ENCODE measurements around the gene HCFC1.
"Not testable (repeated sequence)": the region's sequence is repeated elsewhere in the genome, so short reads cannot be mapped to it uniquely, and the experiment has no call there.

Gene HCFC1

DNA sequence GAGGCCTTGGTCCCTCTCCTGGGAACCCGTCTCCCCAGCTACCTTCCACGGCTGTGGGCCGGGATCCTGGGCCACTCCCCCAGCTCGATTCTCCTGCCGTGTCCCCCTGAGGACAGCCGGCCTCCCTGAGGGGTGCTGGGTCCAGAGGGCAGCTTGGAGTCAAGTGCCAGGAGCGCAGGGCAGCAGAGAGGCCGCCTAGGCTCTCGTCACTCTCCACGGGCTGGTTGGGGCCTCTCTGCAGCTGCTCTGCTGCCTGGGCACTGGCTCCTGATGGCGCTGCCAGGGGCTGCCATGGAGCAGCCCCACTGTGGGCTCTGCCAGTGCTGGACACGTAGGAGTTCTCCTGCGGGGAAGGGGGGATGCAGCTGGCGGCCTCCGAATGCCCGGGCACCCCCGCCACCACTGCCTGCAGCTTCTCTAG lies 41.4 kb upstream of the HCFC1 start:
- Mint-ChIP-seq H3K27me3 (peaks cover 23% of the 10 kb centered on the region), H3K4me3 (no peak overlapping the region), H3K9me3 (no peaks in the 10 kb centered on the region), H3K4me1 (ENCODE audit: low read depth) (peaks cover 20% of the 10 kb centered on the region), H3K36me3 (ENCODE audit: low read depth) (peaks cover 79% of the 10 kb centered on the region), H3K27ac (no peak overlapping the region)
- no peak for DNase-seq

DNA sequence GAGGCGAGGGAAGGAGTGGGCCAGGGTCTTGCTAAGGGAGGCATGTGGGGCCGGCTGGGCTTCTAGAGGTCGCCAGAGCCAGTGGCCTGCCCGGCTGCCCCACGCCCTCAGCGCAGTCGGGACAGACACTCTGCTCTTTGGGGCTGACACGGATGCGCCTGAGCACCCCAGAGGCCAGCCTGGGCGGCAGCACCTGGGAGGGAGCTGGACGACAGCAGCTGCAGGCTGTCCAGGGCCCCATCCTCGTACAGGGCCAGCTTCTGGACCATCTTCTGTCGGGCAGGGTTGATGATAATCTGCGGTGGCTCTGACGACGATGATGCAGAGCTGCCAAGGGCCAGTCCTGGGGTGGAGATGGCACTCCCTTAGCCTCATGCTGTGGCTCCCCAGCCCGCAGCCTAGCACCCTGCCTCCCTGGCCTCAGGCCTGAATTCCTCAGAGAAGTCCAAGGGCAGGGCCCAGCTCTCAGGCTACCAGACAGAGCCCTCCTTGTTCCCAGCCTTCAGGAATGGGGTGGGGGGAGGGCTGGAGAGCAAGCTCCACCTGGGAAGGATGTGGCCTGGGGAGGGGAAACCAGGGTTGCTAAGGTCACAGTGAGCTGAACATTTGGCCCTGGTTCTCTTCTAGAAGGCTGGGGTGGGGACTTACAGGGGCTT lies 40.8 kb upstream of the HCFC1 start:
- Mint-ChIP-seq H3K4me1 (ENCODE audit: low read depth) (peaks cover 18% of the 10 kb centered on the region), H3K27me3 (peaks cover 28% of the 10 kb centered on the region), H3K4me3 (no peak overlapping the region), H3K36me3 (ENCODE audit: low read depth) (peaks cover 80% of the 10 kb centered on the region), H3K27ac (no peak overlapping the region), H3K9me3 (no peaks in the 10 kb centered on the region)
- DNase-seq: no peak

DNA sequence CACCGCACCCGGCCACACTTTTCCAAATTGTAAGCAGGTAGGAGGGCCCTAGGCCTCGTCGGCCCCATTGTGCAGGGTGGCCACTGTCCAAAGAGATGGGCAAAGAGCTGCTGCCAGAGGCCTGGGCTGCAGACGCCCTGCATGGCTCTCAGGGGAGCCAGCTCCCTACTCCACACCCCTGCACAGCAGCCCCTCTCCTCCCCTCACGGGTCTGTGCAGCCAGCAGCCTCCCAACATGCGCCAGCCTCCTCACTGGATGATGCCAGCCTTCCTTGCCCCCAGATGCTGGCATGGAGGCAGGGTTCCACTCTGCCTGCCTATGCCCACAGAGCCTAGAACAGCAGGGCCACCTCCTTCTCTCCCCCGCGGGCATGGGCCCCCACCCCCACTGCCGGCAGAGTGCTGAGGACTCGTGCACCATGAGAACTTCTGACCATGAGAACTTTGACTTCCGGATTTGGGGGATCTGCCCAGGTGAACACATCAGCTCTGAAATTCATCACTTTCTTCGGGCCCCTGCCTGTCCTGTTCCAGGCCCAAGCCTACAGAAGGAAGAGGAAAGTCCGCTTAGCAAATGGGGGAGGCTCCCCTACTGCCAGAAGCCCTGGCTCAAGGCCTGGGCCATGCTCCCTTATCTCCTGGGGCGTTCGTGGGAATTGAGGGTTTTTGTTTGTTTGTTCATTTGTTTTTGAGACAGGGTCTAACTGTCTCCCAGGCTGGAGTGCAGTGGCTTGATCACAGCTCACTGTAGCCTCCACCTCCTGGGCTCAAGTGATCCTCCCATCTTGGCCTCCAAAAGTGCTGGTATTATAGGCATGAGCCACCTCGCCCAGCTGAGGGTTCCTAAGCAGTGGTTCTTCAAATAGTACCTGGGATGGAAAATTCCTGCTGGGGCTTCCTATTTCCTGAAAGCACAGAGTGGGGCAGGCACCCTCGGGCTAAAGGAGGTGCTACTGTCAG lies 40.0 kb upstream of the HCFC1 start:
- peaks cover 37% of the 10 kb centered on the region for H3K27me3 Mint-ChIP-seq
- peaks cover 79% of the 10 kb centered on the region for H3K36me3 Mint-ChIP-seq (ENCODE audit: low read depth)
- H3K4me3 Mint-ChIP-seq: no peak overlapping the region
- no peaks in the 10 kb centered on the region for H3K9me3 Mint-ChIP-seq
- peak overlapping the region; percentile 64 for H3K27ac Mint-ChIP-seq
- H3K4me1 Mint-ChIP-seq (ENCODE audit: low read depth): peaks cover 18% of the 10 kb centered on the region
- DNase-seq: no peak

DNA sequence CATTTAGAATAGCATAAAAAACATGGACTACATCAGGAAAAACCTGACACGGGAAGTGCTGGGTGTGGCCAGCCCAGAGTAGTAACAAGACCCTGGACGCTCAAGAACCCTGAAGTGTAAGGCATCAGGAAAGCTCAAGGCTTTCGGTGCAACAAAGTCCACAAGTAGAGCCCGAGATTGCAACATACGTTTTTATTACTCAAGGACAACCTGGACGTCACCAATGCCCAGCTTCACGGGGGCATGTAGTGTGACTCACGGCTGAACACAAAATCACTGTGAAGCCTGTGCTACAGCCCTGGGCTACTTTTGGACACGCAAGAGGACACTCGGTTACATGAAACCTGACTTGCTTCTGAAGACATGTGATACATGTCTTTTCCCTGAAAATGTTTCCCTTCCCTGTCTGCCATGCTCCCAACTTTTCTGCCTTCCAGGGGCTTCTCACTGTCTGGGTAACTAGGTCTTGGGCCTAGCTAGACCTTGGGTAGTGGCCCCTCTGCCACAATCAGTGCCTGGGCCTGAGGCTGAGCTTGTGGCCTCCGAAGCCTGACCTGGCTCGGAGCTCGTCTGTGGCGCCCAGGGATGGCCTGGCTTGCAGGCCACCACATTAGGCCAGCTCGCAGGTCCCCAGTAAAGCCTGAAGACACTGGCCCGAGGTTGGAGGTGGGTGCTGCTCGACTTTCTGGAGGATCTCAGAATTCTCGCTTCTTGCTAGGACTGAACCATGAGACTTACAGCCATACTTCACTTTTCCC lies 38.9 kb upstream of the HCFC1 start:
- DNase-seq: no peak
- no peaks in the 10 kb centered on the region for H3K9me3 Mint-ChIP-seq
- peaks cover 12% of the 10 kb centered on the region for H3K4me1 Mint-ChIP-seq (ENCODE audit: low read depth)
- H3K27me3 Mint-ChIP-seq: peaks cover 40% of the 10 kb centered on the region
- H3K36me3 Mint-ChIP-seq (ENCODE audit: low read depth): peaks cover 77% of the 10 kb centered on the region
- peak overlapping the region; percentile 64 for H3K27ac Mint-ChIP-seq
- no peak overlapping the region for H3K4me3 Mint-ChIP-seq

DNA sequence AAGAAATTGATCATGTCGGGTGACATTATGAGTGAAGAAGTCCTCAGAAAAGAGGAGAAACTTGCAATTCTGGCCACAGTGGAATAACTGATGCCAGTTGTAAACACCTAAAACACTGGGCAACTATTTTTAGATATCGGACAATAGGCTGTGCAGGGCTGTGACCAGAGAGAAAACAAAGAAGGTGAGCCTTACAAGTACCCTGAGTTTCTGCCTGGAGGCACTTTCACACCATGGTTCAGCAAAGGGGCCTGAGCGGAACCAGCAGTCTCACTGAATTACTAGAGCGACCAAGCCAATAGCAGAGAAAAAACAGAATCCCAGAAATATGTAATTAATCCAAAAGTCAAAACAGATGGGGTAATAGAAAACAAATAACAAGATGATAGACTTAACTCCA lies 36.9 kb upstream of the HCFC1 start:
- peaks cover 60% of the 10 kb centered on the region for H3K36me3 Mint-ChIP-seq (ENCODE audit: low read depth)
- no peak overlapping the region for H3K4me3 Mint-ChIP-seq
- peak overlapping the region; percentile 57 for H3K27ac Mint-ChIP-seq
- no peaks in the 10 kb centered on the region for H3K9me3 Mint-ChIP-seq
- DNase-seq: no peak
- peaks cover 4% of the 10 kb centered on the region for H3K4me1 Mint-ChIP-seq (ENCODE audit: low read depth)
- peaks cover 51% of the 10 kb centered on the region for H3K27me3 Mint-ChIP-seq

DNA sequence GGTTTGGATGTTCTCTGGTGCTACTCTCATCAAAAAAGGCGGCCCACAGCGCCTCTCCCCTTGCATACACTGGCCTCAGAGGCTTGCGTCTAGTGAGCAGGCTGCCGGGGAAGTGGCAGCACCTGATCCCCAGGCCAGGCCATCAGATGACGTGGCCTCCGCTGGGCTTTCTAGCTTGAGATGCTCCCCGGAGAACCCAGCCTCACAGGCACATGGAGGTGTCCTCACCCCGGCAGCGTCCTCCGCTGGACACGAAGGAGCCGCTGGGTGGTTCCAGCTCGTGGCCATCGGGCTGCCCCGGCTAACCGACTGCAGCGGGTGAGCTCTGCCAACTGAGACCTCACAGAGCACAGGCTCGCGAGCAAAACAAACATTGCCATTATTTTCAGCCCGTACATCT lies 35.3 kb upstream of the HCFC1 start:
- Mint-ChIP-seq H3K36me3 (ENCODE audit: low read depth) (peaks cover 51% of the 10 kb centered on the region), H3K4me1 (ENCODE audit: low read depth) (peaks cover 14% of the 10 kb centered on the region), H3K27ac (no peak overlapping the region), H3K9me3 (no peaks in the 10 kb centered on the region), H3K4me3 (no peak overlapping the region), H3K27me3 (peaks cover 62% of the 10 kb centered on the region)
- no peak for DNase-seq

DNA sequence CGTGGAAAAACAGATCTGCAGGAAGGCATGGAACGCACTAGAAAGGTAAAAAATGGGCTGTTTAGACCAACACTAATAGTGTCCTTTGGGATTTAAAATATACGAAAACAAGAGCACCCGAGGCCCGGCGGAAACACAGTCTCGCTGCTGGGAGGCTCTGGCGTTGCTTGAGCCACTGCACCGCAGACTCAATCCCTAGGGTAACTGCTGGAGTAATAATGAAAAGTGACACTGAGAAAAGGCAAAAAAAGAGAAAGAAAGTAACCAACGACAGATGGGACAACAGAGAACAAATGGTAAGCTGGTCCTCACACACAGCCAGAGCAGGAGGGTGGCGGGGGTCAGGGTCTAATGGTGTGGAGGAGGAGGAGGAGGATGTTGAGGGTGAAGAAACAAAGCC lies 32.7 kb upstream of the HCFC1 start:
- Mint-ChIP-seq H3K4me3 (no peak overlapping the region), H3K4me1 (ENCODE audit: low read depth) (peaks cover 17% of the 10 kb centered on the region), H3K27ac (no peak overlapping the region), H3K27me3 (peaks cover 65% of the 10 kb centered on the region), H3K36me3 (ENCODE audit: low read depth) (peaks cover 29% of the 10 kb centered on the region), H3K9me3 (no peaks in the 10 kb centered on the region)
- DNase-seq: no peak

DNA sequence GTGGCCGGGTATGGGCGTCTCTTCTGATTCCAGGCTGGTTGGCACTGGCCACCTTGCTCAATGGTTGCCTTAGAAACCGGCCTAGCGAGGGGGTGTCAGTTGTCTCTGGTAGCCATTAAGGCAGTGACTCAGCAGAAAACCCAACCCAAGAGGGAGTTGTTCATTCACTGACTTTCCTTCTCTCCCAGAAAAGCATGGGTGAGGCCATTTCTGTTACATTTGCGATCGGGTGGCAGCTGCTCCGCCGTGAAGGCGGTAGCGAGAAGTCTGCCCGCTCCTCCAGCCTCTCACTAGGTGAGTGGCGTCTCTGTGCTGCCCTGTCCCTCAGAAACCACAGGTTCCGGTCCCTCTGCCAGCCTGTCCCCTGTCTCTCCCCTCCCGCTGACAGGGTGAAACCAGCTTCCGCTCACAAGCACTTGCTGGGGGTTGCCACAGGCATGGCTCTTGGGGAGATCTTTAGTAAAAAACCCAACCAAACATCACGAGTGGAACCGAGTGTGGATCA lies 30.6 kb upstream of the HCFC1 start:
- Mint-ChIP-seq H3K4me1 (ENCODE audit: low read depth) (peaks cover 13% of the 10 kb centered on the region), H3K9me3 (no peaks in the 10 kb centered on the region), H3K36me3 (ENCODE audit: low read depth) (peaks cover 15% of the 10 kb centered on the region), H3K4me3 (peak overlapping the region; percentile 65), H3K27ac (peak overlapping the region; percentile 93), H3K27me3 (peaks cover 64% of the 10 kb centered on the region)
- peak; percentile 69 for DNase-seq

DNA sequence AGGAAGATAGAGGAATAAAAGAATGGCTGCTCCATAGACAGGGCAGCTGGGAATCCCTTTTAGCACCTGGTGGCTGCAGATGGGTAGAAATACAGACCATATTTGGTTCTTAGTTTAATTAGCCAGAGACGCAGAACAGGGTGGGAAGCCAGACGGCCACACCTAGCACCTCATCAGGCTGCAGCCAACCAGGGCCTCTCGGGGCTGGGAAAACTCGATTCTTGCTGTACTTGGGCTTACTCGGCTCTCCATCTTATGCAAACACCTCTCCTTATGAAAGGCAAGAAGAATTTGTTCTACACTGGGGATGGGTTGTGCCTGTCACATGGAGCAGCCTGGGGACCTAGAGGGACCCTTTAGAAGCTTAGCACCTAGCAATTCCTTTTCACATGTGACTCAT lies 28.4 kb upstream of the HCFC1 start:
- Mint-ChIP-seq H3K4me3 (no peak overlapping the region), H3K9me3 (no peaks in the 10 kb centered on the region), H3K36me3 (ENCODE audit: low read depth) (peaks cover 2% of the 10 kb centered on the region), H3K27ac (no peak overlapping the region), H3K4me1 (ENCODE audit: low read depth) (peaks cover 13% of the 10 kb centered on the region), H3K27me3 (peaks cover 63% of the 10 kb centered on the region)
- no peak for DNase-seq

DNA sequence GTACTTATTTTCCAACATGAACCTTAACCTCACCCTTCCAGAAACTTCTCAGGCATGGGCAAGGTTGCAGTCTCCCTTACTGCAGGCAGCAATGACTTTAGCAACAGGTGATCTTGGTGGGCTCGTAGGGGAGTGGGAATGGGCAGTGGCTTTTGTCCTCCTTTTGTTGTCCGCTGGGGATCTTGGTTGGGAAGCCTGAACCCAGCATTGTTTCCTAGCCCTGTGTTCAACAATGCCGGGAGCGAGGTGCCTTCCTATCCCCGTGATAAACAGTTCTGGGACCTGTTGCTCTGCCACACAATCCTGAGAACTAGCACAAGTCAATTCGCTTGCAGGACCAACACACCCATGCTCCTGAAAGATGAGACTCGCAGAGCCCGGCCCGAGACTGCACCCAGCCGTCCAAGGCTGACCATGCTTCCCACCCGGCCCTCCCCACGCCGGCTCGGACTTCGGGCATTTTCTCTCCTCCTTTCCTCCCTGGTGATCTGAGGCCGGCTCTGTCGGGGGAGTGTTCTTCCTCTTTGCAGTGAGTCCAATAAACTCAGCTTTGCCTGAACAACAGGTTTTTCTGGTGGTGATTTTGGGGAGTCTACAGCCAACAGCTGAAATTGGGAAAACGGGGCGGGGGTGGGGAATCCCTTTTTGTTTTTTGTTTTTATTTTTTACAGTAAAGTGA lies 27.9 kb upstream of the HCFC1 start:
- Mint-ChIP-seq H3K27me3 (peaks cover 60% of the 10 kb centered on the region), H3K4me1 (ENCODE audit: low read depth) (peaks cover 13% of the 10 kb centered on the region), H3K27ac (no peak overlapping the region), H3K9me3 (no peaks in the 10 kb centered on the region), H3K36me3 (ENCODE audit: low read depth) (peaks cover 2% of the 10 kb centered on the region), H3K4me3 (no peak overlapping the region)
- DNase-seq: no peak

DNA sequence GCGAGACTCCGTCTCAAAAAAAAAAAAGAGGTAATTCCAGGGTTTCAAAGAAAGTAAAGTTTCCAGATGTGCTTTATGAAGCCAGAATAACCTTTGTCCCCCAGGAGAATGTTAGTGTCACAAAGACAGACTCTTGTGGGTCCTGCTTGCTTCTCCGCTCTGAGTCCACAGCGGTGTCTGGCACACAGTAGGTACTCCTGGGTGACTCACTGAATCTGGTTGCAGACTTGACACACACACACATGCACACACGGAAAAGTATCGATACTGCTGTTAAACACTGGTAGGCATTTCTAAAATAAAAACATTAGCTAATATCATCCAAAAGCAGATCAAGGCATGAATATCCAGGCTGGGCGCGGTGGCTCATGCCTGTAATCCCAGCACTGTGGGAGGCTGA lies 23.9 kb upstream of the HCFC1 start:
- H3K9me3 Mint-ChIP-seq: no peaks in the 10 kb centered on the region
- H3K27ac Mint-ChIP-seq: no peak overlapping the region
- H3K27me3 Mint-ChIP-seq: peaks cover 49% of the 10 kb centered on the region
- H3K36me3 Mint-ChIP-seq (ENCODE audit: low read depth): no peaks in the 10 kb centered on the region
- H3K4me1 Mint-ChIP-seq (ENCODE audit: low read depth): peaks cover 2% of the 10 kb centered on the region
- H3K4me3 Mint-ChIP-seq: no peak overlapping the region
- DNase-seq: no peak

DNA sequence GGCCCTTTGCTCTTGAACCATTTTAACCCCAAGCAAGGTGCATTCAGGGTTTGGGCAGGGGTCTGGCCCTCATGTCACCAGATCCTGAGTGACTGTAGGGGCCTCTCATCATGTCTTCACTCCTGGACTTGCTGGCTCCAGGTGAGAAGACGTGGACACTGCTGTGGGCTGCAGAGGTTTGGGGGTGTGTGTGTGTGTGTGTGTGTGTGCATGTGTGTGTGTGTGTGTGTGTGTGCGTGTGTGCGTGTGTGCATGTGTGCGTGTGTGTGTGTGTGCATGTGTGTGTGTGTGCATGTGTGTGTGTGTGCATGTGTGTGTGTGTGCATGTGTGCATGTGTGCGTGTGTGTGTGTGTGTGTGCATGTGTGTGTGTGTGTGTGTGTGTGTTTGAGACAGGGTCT lies 22.8 kb upstream of the HCFC1 start:
- Mint-ChIP-seq H3K27me3 (peaks cover 52% of the 10 kb centered on the region), H3K4me1 (ENCODE audit: low read depth) (peaks cover 12% of the 10 kb centered on the region)
- H3K27ac Mint-ChIP-seq; DNase-seq; H3K36me3 Mint-ChIP-seq (ENCODE audit: low read depth); H3K4me3 Mint-ChIP-seq; H3K9me3 Mint-ChIP-seq: not testable (repeated sequence)

DNA sequence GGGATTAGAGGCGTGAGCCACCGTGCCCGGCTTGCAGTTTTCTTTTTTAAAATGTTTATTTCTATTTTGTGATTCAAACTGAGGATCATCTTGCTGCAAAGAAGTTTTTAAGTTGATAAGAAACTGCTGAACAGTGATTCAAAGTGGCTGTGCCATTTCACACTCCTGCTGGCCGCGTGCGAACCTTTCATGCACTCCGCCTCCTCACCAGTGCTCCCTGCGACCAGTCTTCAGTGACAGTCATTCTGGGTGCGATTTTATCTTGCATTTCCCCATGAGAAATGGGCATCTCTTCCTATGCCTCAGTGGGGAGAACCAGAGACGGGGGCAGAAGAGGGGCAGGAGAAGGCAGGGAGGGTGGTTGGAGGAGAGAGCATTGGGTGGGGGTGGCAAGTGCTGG lies 22.4 kb upstream of the HCFC1 start:
- Mint-ChIP-seq H3K27ac (no peak overlapping the region), H3K4me1 (ENCODE audit: low read depth) (peaks cover 14% of the 10 kb centered on the region), H3K9me3 (no peaks in the 10 kb centered on the region), H3K4me3 (no peak overlapping the region), H3K36me3 (ENCODE audit: low read depth) (no peaks in the 10 kb centered on the region), H3K27me3 (peaks cover 50% of the 10 kb centered on the region)
- no peak for DNase-seq

DNA sequence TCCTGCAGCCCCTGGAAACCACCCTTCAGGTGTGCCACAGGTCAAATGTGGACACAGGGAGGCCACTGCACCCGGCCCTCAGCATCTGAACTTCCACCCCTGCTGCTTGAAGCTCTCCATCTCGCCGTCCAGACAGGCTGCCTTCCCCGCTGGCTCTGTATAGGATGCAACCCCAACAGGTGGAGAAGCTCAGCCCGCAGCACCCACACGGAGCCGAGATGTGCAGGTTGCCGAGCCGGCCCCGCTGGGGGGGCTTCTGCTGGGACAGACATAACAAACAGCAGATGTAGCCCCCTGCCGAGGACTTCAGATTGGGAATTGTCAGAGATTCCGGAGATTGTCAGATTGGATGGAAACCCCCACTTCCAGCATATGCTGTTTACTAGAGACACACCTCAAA lies 21.5 kb upstream of the HCFC1 start:
- H3K4me3 Mint-ChIP-seq: no peak overlapping the region

More for the DNA sequence above, 21.5 kb upstream of the HCFC1 start:
- Mint-ChIP-seq H3K27ac (no peak overlapping the region), H3K36me3 (ENCODE audit: low read depth) (no peaks in the 10 kb centered on the region), H3K9me3 (no peaks in the 10 kb centered on the region), H3K27me3 (peaks cover 48% of the 10 kb centered on the region), H3K4me1 (ENCODE audit: low read depth) (peaks cover 14% of the 10 kb centered on the region)
- no peak for DNase-seq
